ENCODE results near the gene PAK1.
"Not testable (repeated sequence)": the region's sequence is repeated elsewhere in the genome, so short reads cannot be mapped to it uniquely, and the experiment has no call there.

PAK1 gene

DNA sequence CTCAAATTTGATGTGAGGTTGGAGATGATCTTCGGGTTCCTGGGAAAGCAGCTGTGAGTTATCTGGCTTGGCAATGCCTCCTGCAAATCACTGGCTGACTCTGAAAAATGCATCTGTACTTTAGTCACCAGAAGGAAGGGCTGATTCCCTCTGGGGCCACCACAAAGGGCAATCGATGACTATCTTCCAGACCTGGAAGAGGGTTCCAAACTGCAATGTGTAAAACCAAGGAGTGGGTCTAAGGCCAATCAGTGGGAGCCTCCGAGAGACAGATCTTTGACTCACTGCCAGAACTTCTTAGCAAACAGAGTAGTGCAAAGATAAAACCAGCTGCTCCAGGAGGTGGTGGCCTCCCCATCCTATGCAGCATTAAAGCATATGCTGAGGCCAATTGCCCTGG lies 29.1 kb upstream of the PAK1 start:
- TF ChIP-seq, protein P1, sequence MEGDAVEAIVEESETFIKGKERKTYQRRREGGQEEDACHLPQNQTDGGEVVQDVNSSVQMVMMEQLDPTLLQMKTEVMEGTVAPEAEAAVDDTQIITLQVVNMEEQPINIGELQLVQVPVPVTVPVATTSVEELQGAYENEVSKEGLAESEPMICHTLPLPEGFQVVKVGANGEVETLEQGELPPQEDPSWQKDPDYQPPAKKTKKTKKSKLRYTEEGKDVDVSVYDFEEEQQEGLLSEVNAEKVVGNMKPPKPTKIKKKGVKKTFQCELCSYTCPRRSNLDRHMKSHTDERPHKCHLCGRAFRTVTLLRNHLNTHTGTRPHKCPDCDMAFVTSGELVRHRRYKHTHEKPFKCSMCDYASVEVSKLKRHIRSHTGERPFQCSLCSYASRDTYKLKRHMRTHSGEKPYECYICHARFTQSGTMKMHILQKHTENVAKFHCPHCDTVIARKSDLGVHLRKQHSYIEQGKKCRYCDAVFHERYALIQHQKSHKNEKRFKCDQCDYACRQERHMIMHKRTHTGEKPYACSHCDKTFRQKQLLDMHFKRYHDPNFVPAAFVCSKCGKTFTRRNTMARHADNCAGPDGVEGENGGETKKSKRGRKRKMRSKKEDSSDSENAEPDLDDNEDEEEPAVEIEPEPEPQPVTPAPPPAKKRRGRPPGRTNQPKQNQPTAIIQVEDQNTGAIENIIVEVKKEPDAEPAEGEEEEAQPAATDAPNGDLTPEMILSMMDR (IDR thresholded peaks at IDR 0.05) = no peak
- DNase-seq (ENCODE audit: low spot score) = no peak
- Histone ChIP-seq H3K4me3 (no peak overlapping the region), H3K27ac (no peak overlapping the region)

GRCh38 chr11:77502346-77502905 lies 28.5 kb upstream of the PAK1 start:
- TF ChIP-seq, protein P1 (IDR thresholded peaks at IDR 0.05) = no peak
- no peak for DNase-seq (ENCODE audit: low spot score)
- Histone ChIP-seq H3K27ac (no peak overlapping the region), H3K4me3 (no peak overlapping the region)

GRCh38 chr11:77501758-77502157 lies 27.9 kb upstream of the PAK1 start:
- Histone ChIP-seq H3K4me3 (no peak overlapping the region), H3K27ac (no peak overlapping the region)
- TF ChIP-seq, protein P1 (IDR thresholded peaks at IDR 0.05) = no peak
- DNase-seq (ENCODE audit: low spot score) = no peak

- DNase-seq (ENCODE audit: low spot score) = no peak
Measured at GRCh38 chr11:77497368-77497767, 23.5 kb upstream of the PAK1 start.

DNA sequence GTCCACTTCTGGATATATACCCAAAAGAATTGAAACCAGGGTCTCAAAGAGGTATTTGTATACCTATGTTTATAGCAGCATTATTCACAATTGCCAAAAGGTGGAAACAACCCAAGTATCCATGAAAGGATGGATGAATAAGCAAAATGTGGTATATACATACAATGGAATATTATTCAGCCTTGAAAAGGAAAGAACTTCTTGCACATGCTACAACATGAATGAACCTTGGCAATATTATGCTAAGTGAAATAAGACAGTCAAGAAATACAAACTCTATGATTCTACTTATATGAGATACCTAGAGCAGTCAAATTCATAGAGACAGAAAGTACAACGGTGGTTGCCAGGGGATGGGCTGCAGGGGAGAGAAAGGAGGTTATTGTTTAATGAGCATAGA lies 21.6 kb upstream of the PAK1 start:
- H3K4me3 ChIP-seq = no peak overlapping the region
- no peak for DNase-seq (ENCODE audit: low spot score)

More at GRCh38 chr11:77497368-77497767, 23.5 kb upstream of the PAK1 start:
- Histone ChIP-seq H3K27ac (no peak overlapping the region), H3K4me3 (no peak overlapping the region)
- TF ChIP-seq, protein P1 (IDR thresholded peaks at IDR 0.05) = no peak

GRCh38 chr11:77490035-77490434 lies 16.1 kb upstream of the PAK1 start:
- not testable (repeated sequence) for DNase-seq (ENCODE audit: low spot score); H3K27ac ChIP-seq; H3K4me3 ChIP-seq

More for the DNA sequence above, 21.6 kb upstream of the PAK1 start:
- no peak overlapping the region for H3K27ac ChIP-seq
- TF ChIP-seq, protein P1 (IDR thresholded peaks at IDR 0.05) = no peak

DNA sequence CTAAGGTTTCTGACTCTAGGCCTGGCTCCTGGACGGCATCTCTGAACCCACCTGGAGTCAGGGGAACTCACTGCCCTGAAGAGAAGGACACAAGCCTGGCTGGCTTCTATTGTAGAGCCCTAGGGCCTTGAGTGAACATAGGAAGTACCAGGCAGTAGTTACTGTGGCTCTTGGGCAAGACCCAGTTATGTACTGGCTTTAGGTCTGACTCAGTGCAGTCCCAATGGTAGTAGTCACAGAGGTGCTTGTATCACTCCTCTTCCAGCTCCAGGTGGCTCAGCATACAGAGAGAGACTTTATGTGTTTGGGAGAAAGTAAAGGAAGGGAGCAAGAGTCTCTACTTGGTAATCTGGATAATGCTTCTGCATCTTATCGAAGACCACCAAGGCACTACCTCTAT lies 13.9 kb upstream of the PAK1 start:
- no peak overlapping the region for H3K4me3 ChIP-seq
- TF ChIP-seq, protein P1 (IDR thresholded peaks at IDR 0.05) = no peak
- no peak for DNase-seq (ENCODE audit: low spot score)
- H3K27ac ChIP-seq = no peak overlapping the region

Data from coronary artery (tissue), 2 donors.